K562 (cell line): ENCODE data around the gene STX18. TPM values are rescaled to one million over a fixed set of nuclear protein-coding genes. Genes with fewer than 3 reads are reported as not detected.

Experiments
- NCOA1 ChIP-seq: fragments of 450-650 bp; IDR thresholded peaks from 2 replicates; pipeline ENCODE4 v1.6.1; 2016; ENCODE audit warnings: low read depth
- RCOR1 ChIP-seq, 2 experiments: IDR thresholded peaks; 2 replicates each; pipeline ENCODE4 v1.6.1; 2012; ENCODE audit warnings: low read depth in 2 of 2, low read length in 2 of 2, borderline replicate concordance in 1 of 2, improper control_type of control experiment in 1 of 2
- polyA plus RNA-seq, 8 experiments: library from polyadenylated mRNA; depleted of rRNA in 4 of 8; stranded (reverse) in 5 of 8; unstranded in 3 of 8; fragments of >200 nt; fragmentation: Nextera tagmentation in 2 of 8; fragmentation: Illumina TruSeq in 1 of 8; extraction: Ambion mirVana in 2 of 8; extraction: Trizol in 1 of 8; gene quantifications; 2 replicates each; pipeline versions ENCODE4 v1.2.1 to v1.2.3, GENCODE V29; 2011 to 2014; ENCODE audit warnings: inconsistent platforms in 1 of 8, missing spikeins in 1 of 8
- total RNA-seq, 7 experiments: library from RNA; depleted of rRNA in 6 of 7; stranded (reverse); fragments of >200 nt in 6 of 7; fragmentation: Illumina TruSeq in 2 of 7; extraction: Trizol in 2 of 7; gene quantifications; 2 replicates each; pipeline versions ENCODE4 v1.2.1 to v1.2.3, GENCODE V29; 2011 to 2021; ENCODE audit warnings: low replicate concordance in 1 of 7
- TF ChIP-seq, protein P1 (sequence below): fragments of 200-600 bp; sonication (generic); IDR thresholded peaks from one replicate; pipeline ENCODE4 v1.6.1; 2012; ENCODE audit warnings: mild to moderate bottlenecking, low read depth, low read length, inconsistent platforms

Gene STX18
- total and polyA plus RNA-seq, 9 of the 15 experiments (the other 6 are each of a cell fraction or from before 2014, with no cell fraction given) = 6.2 to 41.7 (median 22.7) TPM

DNA sequence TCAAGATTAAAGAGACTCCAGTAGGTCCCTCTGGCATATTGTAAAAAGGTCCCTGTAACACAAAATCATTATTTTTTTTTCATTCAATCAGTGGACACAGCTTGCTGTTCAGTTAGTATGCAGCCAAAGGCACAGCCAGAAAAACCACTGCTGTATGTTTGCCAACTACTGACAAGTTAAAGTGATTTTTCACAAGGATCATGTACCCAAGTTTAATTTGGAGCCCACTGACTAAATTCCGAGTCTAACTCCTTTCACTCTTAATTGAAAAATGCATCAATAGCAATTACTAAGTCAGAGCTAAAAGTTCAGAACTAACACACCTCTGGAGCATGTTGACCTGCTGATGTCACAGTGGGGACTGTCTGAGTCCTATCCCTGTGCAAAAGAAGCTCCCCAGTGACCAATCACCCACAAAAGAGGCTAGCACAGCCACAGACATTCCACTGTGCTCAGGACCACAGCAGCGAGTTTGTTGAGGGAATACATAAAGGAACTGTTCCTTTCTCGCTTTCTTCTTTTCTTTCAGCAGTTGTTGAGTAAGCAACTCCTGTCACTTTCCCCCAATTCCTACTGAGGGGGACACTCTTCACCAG lies 60.4 kb downstream of the STX18 start (continued):
- TF ChIP-seq, protein P1, sequence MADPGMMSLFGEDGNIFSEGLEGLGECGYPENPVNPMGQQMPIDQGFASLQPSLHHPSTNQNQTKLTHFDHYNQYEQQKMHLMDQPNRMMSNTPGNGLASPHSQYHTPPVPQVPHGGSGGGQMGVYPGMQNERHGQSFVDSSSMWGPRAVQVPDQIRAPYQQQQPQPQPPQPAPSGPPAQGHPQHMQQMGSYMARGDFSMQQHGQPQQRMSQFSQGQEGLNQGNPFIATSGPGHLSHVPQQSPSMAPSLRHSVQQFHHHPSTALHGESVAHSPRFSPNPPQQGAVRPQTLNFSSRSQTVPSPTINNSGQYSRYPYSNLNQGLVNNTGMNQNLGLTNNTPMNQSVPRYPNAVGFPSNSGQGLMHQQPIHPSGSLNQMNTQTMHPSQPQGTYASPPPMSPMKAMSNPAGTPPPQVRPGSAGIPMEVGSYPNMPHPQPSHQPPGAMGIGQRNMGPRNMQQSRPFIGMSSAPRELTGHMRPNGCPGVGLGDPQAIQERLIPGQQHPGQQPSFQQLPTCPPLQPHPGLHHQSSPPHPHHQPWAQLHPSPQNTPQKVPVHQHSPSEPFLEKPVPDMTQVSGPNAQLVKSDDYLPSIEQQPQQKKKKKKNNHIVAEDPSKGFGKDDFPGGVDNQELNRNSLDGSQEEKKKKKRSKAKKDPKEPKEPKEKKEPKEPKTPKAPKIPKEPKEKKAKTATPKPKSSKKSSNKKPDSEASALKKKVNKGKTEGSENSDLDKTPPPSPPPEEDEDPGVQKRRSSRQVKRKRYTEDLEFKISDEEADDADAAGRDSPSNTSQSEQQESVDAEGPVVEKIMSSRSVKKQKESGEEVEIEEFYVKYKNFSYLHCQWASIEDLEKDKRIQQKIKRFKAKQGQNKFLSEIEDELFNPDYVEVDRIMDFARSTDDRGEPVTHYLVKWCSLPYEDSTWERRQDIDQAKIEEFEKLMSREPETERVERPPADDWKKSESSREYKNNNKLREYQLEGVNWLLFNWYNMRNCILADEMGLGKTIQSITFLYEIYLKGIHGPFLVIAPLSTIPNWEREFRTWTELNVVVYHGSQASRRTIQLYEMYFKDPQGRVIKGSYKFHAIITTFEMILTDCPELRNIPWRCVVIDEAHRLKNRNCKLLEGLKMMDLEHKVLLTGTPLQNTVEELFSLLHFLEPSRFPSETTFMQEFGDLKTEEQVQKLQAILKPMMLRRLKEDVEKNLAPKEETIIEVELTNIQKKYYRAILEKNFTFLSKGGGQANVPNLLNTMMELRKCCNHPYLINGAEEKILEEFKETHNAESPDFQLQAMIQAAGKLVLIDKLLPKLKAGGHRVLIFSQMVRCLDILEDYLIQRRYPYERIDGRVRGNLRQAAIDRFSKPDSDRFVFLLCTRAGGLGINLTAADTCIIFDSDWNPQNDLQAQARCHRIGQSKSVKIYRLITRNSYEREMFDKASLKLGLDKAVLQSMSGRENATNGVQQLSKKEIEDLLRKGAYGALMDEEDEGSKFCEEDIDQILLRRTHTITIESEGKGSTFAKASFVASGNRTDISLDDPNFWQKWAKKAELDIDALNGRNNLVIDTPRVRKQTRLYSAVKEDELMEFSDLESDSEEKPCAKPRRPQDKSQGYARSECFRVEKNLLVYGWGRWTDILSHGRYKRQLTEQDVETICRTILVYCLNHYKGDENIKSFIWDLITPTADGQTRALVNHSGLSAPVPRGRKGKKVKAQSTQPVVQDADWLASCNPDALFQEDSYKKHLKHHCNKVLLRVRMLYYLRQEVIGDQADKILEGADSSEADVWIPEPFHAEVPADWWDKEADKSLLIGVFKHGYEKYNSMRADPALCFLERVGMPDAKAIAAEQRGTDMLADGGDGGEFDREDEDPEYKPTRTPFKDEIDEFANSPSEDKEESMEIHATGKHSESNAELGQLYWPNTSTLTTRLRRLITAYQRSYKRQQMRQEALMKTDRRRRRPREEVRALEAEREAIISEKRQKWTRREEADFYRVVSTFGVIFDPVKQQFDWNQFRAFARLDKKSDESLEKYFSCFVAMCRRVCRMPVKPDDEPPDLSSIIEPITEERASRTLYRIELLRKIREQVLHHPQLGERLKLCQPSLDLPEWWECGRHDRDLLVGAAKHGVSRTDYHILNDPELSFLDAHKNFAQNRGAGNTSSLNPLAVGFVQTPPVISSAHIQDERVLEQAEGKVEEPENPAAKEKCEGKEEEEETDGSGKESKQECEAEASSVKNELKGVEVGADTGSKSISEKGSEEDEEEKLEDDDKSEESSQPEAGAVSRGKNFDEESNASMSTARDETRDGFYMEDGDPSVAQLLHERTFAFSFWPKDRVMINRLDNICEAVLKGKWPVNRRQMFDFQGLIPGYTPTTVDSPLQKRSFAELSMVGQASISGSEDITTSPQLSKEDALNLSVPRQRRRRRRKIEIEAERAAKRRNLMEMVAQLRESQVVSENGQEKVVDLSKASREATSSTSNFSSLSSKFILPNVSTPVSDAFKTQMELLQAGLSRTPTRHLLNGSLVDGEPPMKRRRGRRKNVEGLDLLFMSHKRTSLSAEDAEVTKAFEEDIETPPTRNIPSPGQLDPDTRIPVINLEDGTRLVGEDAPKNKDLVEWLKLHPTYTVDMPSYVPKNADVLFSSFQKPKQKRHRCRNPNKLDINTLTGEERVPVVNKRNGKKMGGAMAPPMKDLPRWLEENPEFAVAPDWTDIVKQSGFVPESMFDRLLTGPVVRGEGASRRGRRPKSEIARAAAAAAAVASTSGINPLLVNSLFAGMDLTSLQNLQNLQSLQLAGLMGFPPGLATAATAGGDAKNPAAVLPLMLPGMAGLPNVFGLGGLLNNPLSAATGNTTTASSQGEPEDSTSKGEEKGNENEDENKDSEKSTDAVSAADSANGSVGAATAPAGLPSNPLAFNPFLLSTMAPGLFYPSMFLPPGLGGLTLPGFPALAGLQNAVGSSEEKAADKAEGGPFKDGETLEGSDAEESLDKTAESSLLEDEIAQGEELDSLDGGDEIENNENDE = no peak
- TF ChIP-seq RCOR1 (IDR thresholded peaks at IDR 0.05; ENCODE audit: borderline replicate concordance in 1 of 2, low read depth in 2 of 2, low read length in 2 of 2) (no peak), NCOA1 (no peak)
